IPS-11a (cell line): ENCODE data around the gene SPINK9.
A peak's percentile ranks its signal among the peaks of the same experiment; 100 is the strongest.

Experiments used
- H3K4me3 ChIP-seq: one replicate; pipeline ENCODE4 v1.5.1; 2013; ENCODE audit warnings: low read depth, low read length, control low read depth

SPINK9 gene, protein sequence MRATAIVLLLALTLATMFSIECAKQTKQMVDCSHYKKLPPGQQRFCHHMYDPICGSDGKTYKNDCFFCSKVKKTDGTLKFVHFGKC

DNA sequence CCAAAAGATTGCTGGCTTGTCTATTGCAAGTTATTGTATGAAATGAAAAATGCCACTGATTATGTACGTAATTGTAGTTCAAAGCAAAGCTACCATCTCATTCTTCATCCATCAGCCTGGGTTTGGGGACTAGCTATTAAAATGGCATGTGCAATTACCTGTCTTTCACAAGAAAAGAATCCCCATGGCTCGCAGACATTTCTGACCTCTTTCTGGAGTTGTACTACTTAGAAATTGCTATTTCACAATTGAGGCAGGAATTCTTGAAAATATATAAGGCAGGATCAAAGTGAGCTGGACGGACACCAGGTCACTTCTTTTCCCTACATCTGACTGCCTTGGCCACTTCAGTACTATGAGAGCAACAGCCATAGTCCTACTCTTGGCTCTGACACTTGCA, at the start of gene SPINK9:
Gene SPINK9, plus strand, starts transcription at position 301 of the 400 bp plus-strand sequence. Its CDS starts 55 bp downstream, at position 356.
- no peak within 1 kb of the TSS for H3K4me3 ChIP-seq

DNA sequence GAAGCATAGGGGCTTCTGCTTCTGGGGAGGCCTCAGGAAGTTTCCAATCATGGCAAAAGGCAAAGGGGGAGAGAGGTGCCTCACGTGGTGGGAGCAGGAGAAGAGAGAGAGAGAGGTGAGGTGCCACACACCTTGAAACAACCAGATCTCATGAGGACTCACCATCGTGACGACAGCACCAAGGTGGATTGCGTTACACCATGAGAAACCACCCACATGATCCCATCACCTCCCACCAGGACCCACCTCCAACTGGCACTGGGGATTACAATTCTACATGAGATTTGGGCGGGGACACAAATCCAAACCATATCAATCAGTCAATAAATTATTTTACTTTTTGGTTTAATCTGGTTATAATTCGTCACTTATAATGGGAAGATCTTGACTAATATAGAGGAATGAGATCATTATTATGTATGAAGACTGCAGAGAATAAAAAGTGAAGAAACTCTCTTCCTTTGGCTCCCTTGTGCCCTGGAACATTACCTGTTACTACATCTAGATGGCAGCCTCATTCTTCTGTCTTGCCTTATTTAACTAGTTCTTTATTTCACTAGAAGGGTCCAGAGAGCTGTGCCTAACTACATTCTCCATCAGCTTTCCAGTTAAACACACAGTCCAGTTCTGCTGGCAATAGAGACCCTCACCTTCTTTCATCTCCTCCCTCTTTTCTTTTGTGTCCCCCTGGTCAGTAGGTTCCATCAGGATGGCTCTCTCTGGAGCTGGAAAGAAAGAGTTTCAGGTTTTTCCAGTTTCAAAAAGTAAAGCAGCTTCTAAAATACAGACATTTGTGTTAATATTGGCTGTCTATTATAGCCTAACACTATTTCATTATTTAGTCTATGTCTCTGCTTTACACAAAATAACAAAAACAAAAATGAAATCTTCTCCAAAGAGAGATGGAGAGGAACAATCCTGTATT, 44.8 kb upstream of the SPINK9 start:
- H3K4me3 ChIP-seq: no peak overlapping the region

GRCh38 chr5:148297731-148298130, 37.6 kb upstream of the SPINK9 start:
- H3K4me3 ChIP-seq: no peak overlapping the region

- no peak overlapping the region for H3K4me3 ChIP-seq
Measured at GRCh38 chr5:148306446-148306845, 28.9 kb upstream of the SPINK9 start.

DNA sequence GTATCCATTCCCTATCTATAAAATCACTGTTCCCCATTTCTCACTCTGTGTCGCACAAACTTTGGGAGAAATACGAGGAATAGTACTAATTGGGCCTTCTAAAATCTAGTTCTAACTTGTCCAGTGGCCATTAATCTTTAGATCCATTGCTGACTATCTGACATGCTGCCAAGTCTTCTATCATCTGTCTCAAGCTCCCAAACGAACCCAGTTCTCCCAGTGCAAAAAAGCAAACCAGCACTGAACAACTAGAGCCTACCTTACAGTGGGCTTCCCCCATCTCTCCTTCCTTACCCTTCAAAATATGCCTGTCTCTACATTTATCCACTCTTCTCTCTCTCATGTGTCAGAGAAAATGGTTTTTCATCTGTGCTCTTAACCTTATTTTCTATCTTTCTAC, 26.3 kb upstream of the SPINK9 start:
- no peak overlapping the region for H3K4me3 ChIP-seq

DNA sequence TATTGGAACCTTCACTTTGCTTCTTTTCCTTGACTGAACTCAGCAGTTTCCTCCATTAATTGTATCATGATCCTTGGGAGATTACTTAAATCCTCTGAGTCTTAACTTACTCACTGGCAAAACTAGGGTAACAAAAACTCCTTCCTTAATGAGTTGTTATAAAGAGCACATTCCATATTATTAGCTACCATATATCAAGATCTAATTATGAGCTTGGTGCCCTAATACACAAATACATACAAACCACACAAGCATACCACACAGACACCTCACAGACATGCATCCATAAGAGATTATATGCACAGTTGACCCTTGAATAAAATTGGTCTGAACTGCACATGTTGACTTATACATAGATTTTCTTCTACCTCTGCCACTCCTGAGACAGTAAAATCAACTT, 25.6 kb upstream of the SPINK9 start:
- no peak overlapping the region for H3K4me3 ChIP-seq

- H3K4me3 ChIP-seq: no peak overlapping the region
Measured at GRCh38 chr5:148311484-148311883, 23.9 kb upstream of the SPINK9 start.

DNA sequence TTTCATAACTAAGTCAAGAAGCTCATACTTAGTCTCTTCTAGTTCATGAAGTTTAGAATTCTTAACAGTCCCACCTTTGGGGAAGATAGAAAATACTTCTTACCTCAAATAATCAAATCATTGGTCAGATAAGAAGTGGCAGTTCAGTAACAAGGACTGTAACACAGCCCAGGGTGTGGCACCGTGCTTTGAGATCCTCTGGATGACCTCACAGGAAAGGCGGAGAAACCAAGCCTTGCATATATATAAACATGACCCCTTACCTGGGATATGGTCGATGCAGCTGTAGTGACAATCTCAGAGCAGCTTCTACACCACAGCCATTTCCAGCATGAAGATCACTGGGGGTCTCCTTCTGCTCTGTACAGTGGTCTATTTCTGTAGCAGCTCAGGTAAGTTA, 23.2 kb upstream of the SPINK9 start, which contains the start of gene SPINK7:
Gene SPINK7, plus strand, starts transcription at position 271 of the 400 bp plus-strand sequence. Its CDS starts 61 bp downstream, at position 332.
- H3K4me3 ChIP-seq: no peak within 1 kb of the TSS

GRCh38 chr5:148314187-148314586, 21.2 kb upstream of the SPINK9 start:
- H3K4me3 ChIP-seq: no peak overlapping the region

- no peak overlapping the region for H3K4me3 ChIP-seq
Measured at GRCh38 chr5:148314731-148315130, 20.6 kb upstream of the SPINK9 start.

GRCh38 chr5:148320011-148320963, 15.1 kb upstream of the SPINK9 start:
- peak overlapping the region; percentile 53 for H3K4me3 ChIP-seq

- no peak overlapping the region for H3K4me3 ChIP-seq
Measured at GRCh38 chr5:148333262-148333849, 2.0 kb upstream of the SPINK9 start.

DNA sequence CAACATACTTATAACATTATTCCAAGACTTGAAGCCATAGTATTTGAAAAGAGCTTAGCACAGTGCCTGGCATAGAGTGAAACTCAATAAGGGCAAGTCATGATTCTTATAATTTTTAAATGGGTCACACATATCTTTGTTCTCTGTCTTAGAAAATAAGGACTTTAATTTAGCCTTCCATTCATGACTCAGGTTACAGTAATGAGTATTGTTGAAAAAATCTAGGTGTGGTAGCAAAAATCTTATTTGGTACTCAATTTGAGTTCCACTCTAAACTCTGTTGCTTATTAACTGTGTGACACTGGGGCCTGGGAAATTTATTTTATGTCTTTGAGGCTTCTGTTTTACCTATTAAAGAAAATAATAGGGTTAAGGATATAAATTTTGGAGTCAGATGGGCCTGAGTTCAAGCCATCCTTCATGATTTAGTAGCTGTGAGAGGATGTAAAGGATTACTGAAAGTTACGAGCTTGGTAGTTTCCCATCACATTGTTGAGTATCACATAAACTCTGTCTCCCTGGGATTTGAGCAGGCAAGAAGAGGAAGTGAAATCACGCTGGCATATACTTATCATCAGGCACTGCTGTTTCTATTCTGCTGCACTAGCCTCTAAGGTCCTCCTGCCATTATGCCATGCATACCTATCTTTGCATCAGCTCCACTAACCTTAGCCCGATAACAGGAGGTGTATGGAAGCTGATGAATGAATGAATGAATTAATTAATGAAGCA, 1.5 kb downstream of the SPINK9 start:
- no peak overlapping the region for H3K4me3 ChIP-seq

DNA sequence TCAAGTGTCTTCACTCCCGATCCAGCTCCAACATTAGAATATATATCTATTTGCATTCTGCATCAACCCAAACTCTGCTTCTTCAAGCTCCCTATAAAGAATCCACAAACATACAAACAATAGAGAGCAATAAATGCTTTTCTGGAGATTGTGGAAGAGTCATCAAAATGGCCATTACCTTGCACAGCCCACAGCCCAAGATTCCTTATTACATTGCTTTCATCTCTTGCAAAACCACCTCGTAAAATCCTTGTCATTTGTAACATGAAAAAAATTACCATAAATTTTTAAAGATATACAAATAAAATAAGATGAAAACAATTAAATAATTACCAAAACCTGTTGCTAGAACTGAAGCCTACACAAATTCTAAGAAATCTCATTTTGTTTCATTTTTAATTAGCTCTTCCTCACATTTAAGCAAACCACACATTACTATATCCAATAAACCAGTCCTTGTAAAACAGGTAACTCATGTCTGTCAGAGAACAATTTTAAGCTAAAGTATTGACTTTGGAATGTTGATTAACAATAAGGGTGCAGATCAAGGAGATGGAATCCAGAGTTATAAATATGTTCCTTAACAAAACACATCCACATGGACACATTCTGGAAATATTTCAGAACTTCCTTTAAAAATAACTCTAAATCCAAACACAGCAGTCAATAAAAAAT, 7.1 kb downstream of the SPINK9 start:
- H3K4me3 ChIP-seq: no peak overlapping the region

- H3K4me3 ChIP-seq: no peak overlapping the region
Measured at GRCh38 chr5:148343046-148343407, 7.7 kb downstream of the SPINK9 start.

GRCh38 chr5:148343603-148344487, 8.5 kb downstream of the SPINK9 start:
- H3K4me3 ChIP-seq: no peak overlapping the region

- no peak overlapping the region for H3K4me3 ChIP-seq
Measured at GRCh38 chr5:148347706-148348105, 12.3 kb downstream of the SPINK9 start.

DNA sequence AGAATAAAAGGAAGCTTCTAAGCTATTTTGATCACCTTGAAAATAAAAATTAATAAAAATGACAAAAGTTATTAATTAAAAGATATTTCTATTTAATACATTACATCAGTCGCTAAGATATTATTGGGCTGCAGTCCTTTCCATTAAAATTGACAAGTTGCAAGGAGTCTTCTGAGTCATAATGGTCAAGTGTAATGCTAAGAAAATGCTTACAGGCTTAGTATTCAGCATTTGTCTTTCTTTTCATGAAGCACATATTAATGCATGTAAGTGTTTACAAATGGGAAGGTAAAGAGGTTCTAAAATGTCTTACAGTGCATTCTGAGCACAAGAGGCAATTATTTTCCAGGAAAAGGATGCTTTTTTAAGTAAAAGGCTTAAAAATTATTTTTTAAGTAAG, 17.3 kb downstream of the SPINK9 start:
- no peak overlapping the region for H3K4me3 ChIP-seq

DNA sequence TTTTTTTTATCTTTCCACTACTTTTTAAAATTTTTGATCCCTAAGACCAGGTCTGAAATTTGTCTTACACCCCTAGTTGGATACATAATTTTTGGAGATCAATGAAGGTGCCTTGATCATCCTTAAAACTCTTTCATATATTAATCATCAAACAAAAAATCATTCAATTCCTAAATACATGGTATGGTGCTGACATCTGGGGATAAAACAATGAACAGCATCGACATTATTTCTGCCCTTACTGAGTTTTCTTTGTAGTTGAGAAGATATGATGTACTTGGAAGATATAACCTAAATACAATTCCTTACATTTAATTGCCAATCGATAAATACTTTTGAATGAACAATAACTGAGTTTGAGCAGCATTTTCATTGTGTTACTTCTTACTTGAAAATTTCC, 18.3 kb downstream of the SPINK9 start:
- no peak overlapping the region for H3K4me3 ChIP-seq
